Gastroesophageal sphincter (tissue), 4 donors: ENCODE results near the gene TPST2. TPM values are rescaled to one million over a fixed set of nuclear protein-coding genes. Genes with fewer than 3 reads are reported as not detected.

Experiments
- ATAC-seq: fragments of 150-250 bp; one replicate; pipeline ENCODE4 v1.9.1; 2016; ENCODE audit warnings: mild to moderate bottlenecking, moderate library complexity
- H3K27ac ChIP-seq, 4 donors: fragments of 200-600 bp; sonication (generic) in 3 of 4; 1 replicate in 3 of 4; 2 replicates in 1 of 4; pipeline ENCODE4 v1.5.1; 2016 to 2019
- H3K27me3 ChIP-seq: fragments of 200-600 bp; sonication (generic); one replicate; pipeline ENCODE4 v1.5.1; 2019
- H3K36me3 ChIP-seq, 2 donors: fragments of 200-600 bp; sonication (generic); one replicate each; pipeline ENCODE4 v1.5.1; 2019; ENCODE audit warnings: control low read depth in 1 of 2
- H3K4me1 ChIP-seq, 3 donors: fragments of 200-600 bp; sonication (generic); 1 replicate in 2 of 3; 2 replicates in 1 of 3; pipeline ENCODE4 v1.5.1; 2016 to 2019; ENCODE audit warnings: control low read depth in 2 of 3
- H3K4me3 ChIP-seq, 2 donors: fragments of 200-600 bp; sonication (generic); one replicate each; pipeline ENCODE4 v1.5.1; 2019; ENCODE audit warnings: mild to moderate bottlenecking in 1 of 2, moderate library complexity in 1 of 2
- H3K9me3 ChIP-seq, 3 donors: fragments of 200-600 bp; sonication (generic); one replicate each; pipeline ENCODE4 v1.5.1; 2017 to 2019; ENCODE audit warnings: control low read depth in 2 of 3
- CTCF ChIP-seq, 4 experiments: fragments of 200-600 bp in 2 of 4; fragments of 450-650 bp in 2 of 4; sonication (generic) in 1 of 4; IDR thresholded peaks; one replicate each; pipeline ENCODE4 v1.5.1; 2017 to 2019; ENCODE audit warnings: antibody characterized with exemption in 4 of 4, mild to moderate bottlenecking in 2 of 4, moderate library complexity in 2 of 4
- EP300 ChIP-seq: sonication (generic); formaldehyde crosslinking; IDR thresholded peaks from one replicate; pipeline ENCODE4 v1.6.1; 2017; ENCODE audit warnings: antibody characterized with exemption, mild to moderate bottlenecking
- POLR2A ChIP-seq, 2 donors: fragments of 450-650 bp; IDR thresholded peaks; one replicate each; pipeline ENCODE4 v1.6.1; 2017; ENCODE audit warnings: antibody characterized with exemption in 2 of 2, mild to moderate bottlenecking in 2 of 2, moderate library complexity in 1 of 2
- POLR2AphosphoS5 ChIP-seq: sonication (generic); formaldehyde crosslinking; IDR thresholded peaks from one replicate; pipeline ENCODE4 v1.6.1; 2017; ENCODE audit warnings: antibody characterized with exemption
- WGBS, 2 donors: methylation state at CpG; one replicate each; pipeline ENCODE4 v1.1.5; 2018; ENCODE audit warnings: low coverage in 1 of 2; 5-methylcytosine and 5-hydroxymethylcytosine counted together
- total RNA-seq, 4 donors: library from RNA; depleted of rRNA; stranded (reverse); fragments of >200 nt; gene quantifications; one replicate each; pipeline ENCODE4 v1.1.0, GENCODE V29; 2016

TPST2 gene
- 10 to 100 TPM; 16.8 to 27.7 (median 21.0) TPM for total RNA-seq

- H3K4me3 ChIP-seq: peak within 1 kb of the TSS; percentile 52 to 90
- 7 to 13% methylated on average over 6 of the region's 72 CpGs for WGBS, 2 donors
- peak; percentile 95 for ATAC-seq
- no peaks in the 10 kb centered on the region for H3K36me3 ChIP-seq
- peak within 1 kb of the TSS; percentile 7 to 89 (median 85) for H3K27ac ChIP-seq
- H3K4me1 ChIP-seq: peaks cover 0 to 33% (median 3%) of the 10 kb centered on the region in 3 donors
- TF ChIP-seq CTCF (IDR thresholded peaks at IDR 0.05) (no peak), POLR2AphosphoS5 (peak; percentile 52), POLR2A (IDR thresholded peaks at IDR 0.05) (peak; percentile 51 to 70)
- no peaks in the 10 kb centered on the region for H3K9me3 ChIP-seq
- H3K27me3 ChIP-seq: peaks cover 4% of the 10 kb centered on the region
Observed at GRCh38 chr22:26589845-26590736, at the start of gene TPST2. TPST2 (minus strand) TSS chr22:26590132; CDS start chr22:26541630, 48,502 bp downstream.

- Histone ChIP-seq H3K27ac (no peak overlapping the region), H3K4me3 (no peak overlapping the region), H3K4me1 (no peaks in the 10 kb centered on the region), H3K36me3 (no peaks in the 10 kb centered on the region), H3K27me3 (peaks cover 68% of the 10 kb centered on the region), H3K9me3 (no peaks in the 10 kb centered on the region)
- ATAC-seq: no peak
- WGBS, 2 donors: 20 to 40% methylated on average over 1 of the region's 1 CpG
- TF ChIP-seq EP300 (no peak), POLR2AphosphoS5 (no peak), CTCF (IDR thresholded peaks at IDR 0.05) (no peak), POLR2A (IDR thresholded peaks at IDR 0.05) (no peak)
Observed at GRCh38 chr22:26636296-26636695, 46.4 kb upstream of the TPST2 start.

GRCh38 chr22:26635117-26635516 lies 45.2 kb upstream of the TPST2 start:
- 73 to 80% methylated on average over 1 to 2 of the region's 2 CpGs for WGBS, 2 donors
- peaks cover 0 to 6% (median 0%) of the 10 kb centered on the region in 3 donors for H3K9me3 ChIP-seq
- TF ChIP-seq EP300 (no peak), POLR2AphosphoS5 (no peak)
- H3K27ac ChIP-seq: no peak overlapping the region
- ATAC-seq: no peak
- peaks cover 57% of the 10 kb centered on the region for H3K27me3 ChIP-seq
- H3K4me1 ChIP-seq: no peaks in the 10 kb centered on the region
- no peaks in the 10 kb centered on the region for H3K36me3 ChIP-seq
- H3K4me3 ChIP-seq: no peak overlapping the region

GRCh38 chr22:26634189-26634588 lies 44.3 kb upstream of the TPST2 start:
- ATAC-seq: no peak
- WGBS, 2 donors: 80 to 86% methylated on average over 1 to 3 of the region's 3 CpGs
- Histone ChIP-seq H3K27me3 (peaks cover 51% of the 10 kb centered on the region), H3K4me3 (no peak overlapping the region), H3K4me1 (no peaks in the 10 kb centered on the region), H3K36me3 (no peaks in the 10 kb centered on the region), H3K9me3 (peaks cover 0 to 9% (median 0%) of the 10 kb centered on the region in 3 donors), H3K27ac (no peak overlapping the region)
- TF ChIP-seq POLR2AphosphoS5: no peak
- no peak for TF ChIP-seq EP300
- no peak for TF ChIP-seq CTCF (IDR thresholded peaks at IDR 0.05)
- no peak for TF ChIP-seq POLR2A (IDR thresholded peaks at IDR 0.05)

- no peak overlapping the region for H3K4me3 ChIP-seq
- H3K36me3 ChIP-seq: no peaks in the 10 kb centered on the region
- WGBS, 2 donors: 37 to 56% methylated on average over 8 of the region's 8 CpGs
- peaks cover 0 to 9% (median 0%) of the 10 kb centered on the region in 3 donors for H3K9me3 ChIP-seq
- TF ChIP-seq POLR2AphosphoS5: no peak
- TF ChIP-seq EP300: no peak
- TF ChIP-seq CTCF (IDR thresholded peaks at IDR 0.05): no peak
- TF ChIP-seq POLR2A (IDR thresholded peaks at IDR 0.05): no peak
- H3K4me1 ChIP-seq: no peaks in the 10 kb centered on the region
- peaks cover 35% of the 10 kb centered on the region for H3K27me3 ChIP-seq
- peak; percentile 51 for ATAC-seq
- H3K27ac ChIP-seq: peak overlapping the region in 1 of 4 donors; percentile 10
Observed at GRCh38 chr22:26632422-26633155, 42.7 kb upstream of the TPST2 start.
